ENCODE results near the gene SPACA4.

DNA sequence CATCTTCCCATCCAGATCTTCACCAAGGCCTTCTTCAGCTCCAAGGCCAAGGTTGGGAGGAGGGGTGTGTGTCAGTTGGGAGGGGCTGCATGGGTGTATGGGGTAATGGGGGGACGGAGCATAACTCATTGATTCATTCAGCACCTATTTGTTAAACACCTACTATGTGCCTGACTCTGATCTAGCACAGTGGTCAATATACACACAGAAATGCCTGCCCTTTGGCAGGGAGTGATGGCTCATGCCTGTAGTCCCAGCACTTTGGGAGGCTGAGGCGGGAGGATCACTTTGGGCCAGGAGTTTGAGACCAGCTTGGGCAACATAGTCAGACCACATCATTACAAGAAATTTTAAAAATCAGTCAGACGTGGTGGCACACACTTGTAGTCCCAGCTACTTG, 19.2 kb upstream of the SPACA4 start:
- TF ChIP-seq, protein P1, sequence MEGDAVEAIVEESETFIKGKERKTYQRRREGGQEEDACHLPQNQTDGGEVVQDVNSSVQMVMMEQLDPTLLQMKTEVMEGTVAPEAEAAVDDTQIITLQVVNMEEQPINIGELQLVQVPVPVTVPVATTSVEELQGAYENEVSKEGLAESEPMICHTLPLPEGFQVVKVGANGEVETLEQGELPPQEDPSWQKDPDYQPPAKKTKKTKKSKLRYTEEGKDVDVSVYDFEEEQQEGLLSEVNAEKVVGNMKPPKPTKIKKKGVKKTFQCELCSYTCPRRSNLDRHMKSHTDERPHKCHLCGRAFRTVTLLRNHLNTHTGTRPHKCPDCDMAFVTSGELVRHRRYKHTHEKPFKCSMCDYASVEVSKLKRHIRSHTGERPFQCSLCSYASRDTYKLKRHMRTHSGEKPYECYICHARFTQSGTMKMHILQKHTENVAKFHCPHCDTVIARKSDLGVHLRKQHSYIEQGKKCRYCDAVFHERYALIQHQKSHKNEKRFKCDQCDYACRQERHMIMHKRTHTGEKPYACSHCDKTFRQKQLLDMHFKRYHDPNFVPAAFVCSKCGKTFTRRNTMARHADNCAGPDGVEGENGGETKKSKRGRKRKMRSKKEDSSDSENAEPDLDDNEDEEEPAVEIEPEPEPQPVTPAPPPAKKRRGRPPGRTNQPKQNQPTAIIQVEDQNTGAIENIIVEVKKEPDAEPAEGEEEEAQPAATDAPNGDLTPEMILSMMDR (IDR thresholded peaks at IDR 0.05 in 8 of 11, conservative IDR thresholded peaks at IDR 0.05 in 3 of 11): no peak
- no peak for TF ChIP-seq POLR2A (IDR thresholded peaks at IDR 0.05)
- no peak for TF ChIP-seq POLR2AphosphoS5 (IDR thresholded peaks at IDR 0.05)

Measured in spleen (tissue), 7 donors.